ENCODE data around the gene AVL9.

GRCh38 chr7:32461484-32461883 is 33.8 kb upstream of the AVL9 start:
- TF ChIP-seq ARNT (IDR thresholded peaks at IDR 0.05) (no peak), CTBP1 (IDR thresholded peaks at IDR 0.05; ENCODE audit: borderline replicate concordance) (no peak)

All from HEK293T (cell line).